ENCODE measurements around the gene VSNL1. TPM values are rescaled to one million over a fixed set of nuclear protein-coding genes. Genes with fewer than 3 reads are reported as not detected.
A peak's percentile ranks its signal among the peaks of the same experiment; 100 is the strongest.

VSNL1 gene
- total RNA-seq, 1 experiment from 2014 or later = not detected

DNA sequence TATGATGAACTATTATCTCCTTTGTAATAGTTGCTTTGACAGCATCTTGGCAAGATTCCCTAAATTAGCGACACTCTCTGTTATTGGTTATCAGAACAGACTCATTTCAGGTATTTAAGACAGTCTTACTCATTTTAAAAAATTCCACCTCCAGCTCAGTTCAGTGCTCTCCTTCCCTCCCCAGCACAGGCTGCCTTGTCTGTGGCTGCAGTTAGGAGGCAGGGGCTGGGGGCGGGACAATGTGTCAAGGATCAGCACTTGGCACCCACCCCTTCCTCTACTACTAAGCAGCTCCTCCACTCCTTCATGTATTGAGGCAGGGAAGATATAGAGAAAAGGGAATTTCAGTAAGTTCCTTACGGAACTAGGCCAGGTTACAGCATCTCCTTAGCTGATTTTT, 85.0 kb downstream of the VSNL1 start:
- no peak for DNase-seq
- no peaks in the 10 kb centered on the region for H3K9me3 ChIP-seq (replicated peaks)
- no peak overlapping the region for H3K27ac ChIP-seq
- no peaks in the 10 kb centered on the region for H3K27me3 ChIP-seq
- no peaks in the 10 kb centered on the region for H3K36me3 ChIP-seq
- H3K4me1 ChIP-seq = no peaks in the 10 kb centered on the region
- no peak overlapping the region for H3K4me3 ChIP-seq

DNA sequence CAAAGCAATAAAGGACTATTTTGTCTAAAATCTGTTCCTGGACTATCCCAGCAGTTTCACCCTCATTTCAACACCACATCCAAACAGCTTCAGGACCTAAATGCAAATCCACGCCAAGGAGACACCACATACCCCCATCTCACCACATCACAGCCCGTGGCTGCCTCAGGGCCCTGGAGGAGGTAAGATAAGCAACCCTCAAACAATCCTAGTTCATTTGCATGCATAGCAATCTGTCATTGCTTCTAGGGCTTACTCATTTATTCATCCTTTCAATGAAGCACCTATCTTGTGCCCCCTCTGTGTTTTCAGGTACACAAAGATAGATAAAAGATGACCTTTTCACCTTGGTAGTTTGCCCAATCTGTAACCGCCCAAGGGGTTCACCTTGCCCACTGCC, 86.5 kb downstream of the VSNL1 start:
- Histone ChIP-seq H3K4me3 (no peak overlapping the region), H3K9me3 (replicated peaks) (no peaks in the 10 kb centered on the region), H3K27me3 (no peaks in the 10 kb centered on the region), H3K4me1 (no peaks in the 10 kb centered on the region), H3K27ac (no peak overlapping the region), H3K36me3 (no peaks in the 10 kb centered on the region)
- no peak for DNase-seq

DNA sequence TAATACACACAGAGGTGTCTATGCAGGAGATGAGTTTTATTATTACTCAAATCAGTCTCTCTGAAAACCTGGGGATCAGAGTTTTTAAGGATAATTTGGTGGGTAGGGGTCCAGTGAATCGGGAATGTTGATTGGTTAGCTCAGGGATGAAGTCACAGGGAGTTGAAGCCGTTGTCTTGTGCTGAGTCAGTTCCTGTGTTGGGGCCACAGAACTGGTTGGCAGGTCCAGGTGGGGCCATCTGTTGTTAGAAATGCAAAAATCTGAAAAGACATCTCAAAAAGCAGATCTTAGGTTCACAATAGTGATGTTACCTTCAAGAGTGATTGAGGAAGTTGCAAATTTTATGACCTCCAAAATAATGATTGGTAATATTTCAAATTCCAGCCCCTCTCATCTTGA, 86.9 kb downstream of the VSNL1 start:
- no peak overlapping the region for H3K27ac ChIP-seq
- no peaks in the 10 kb centered on the region for H3K27me3 ChIP-seq

DNA sequence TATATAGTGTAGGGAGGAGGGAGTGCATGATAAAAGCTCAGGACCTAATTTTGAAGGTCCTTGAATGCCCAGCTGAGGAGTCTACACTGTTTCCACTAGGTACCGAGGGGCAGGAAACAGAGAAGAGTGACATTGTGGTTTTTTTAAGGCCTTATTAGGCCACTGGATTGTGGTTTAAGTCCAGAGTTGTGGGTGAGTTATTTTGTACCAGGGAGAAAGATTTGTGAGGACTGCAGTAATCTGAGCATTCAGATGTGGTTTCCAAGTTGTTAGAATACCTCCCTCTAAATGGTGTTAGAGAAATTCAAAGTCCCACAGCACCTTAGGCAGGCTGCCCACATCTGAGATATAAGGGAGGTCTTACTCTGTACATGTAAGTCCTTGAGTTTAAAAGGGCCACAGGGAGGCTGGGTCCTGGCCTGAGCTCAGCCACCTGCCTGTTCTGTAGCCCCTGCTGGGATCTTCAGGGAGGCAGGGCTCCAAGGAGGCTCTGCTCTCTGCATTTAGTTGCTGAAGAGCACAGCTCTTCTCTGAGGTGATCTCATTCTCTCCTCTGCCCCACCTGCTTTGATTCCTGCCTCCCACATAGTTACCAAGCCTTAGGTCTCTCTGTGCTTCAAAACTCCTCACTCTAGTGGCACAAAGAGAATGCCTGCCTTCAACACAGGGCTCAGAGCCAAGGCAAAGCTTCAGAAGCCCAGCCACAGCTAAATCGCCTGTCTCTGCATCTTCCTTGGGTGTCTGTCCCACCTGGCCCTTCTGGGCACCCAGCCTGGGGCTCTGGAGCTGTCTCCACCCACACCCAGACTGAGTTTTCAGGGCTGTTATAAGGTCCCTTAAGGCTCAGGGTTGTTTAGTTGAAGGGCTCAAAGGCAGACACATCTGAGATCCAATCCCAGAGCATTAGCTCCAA, 88.1 kb downstream of the VSNL1 start:
- Histone ChIP-seq H3K27me3 (no peaks in the 10 kb centered on the region), H3K9me3 (replicated peaks) (no peaks in the 10 kb centered on the region), H3K4me1 (no peaks in the 10 kb centered on the region), H3K4me3 (no peak overlapping the region), H3K36me3 (no peaks in the 10 kb centered on the region), H3K27ac (no peak overlapping the region)
- peak in 1 of 2 experiments; percentile 28 for DNase-seq

More for the DNA sequence above, 86.9 kb downstream of the VSNL1 start:
- Histone ChIP-seq H3K4me3 (no peak overlapping the region), H3K4me1 (no peaks in the 10 kb centered on the region), H3K36me3 (no peaks in the 10 kb centered on the region), H3K9me3 (replicated peaks) (no peaks in the 10 kb centered on the region)
- DNase-seq = no peak

DNA sequence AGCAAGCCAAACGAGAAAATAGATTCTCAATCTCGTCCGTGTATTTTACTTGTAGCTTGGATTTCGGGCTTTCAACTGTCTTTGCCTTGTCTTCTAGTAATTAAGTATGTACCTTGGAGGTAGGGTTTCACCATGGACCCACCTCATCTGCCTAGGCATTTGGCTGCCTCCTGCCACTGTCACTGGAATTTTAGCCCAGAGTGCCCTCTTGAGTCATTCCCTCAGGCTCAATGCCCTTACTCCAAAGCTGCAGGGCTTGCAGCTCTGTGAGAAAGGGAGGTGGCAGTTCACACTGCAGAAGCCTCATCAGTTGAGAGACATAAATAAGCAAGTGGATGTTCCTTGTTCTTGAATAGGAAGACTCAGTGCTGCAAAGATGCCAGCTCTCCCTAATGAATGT, 89.6 kb downstream of the VSNL1 start:
- no peaks in the 10 kb centered on the region for H3K36me3 ChIP-seq
- H3K27me3 ChIP-seq = no peaks in the 10 kb centered on the region
- H3K4me1 ChIP-seq = peaks cover 5% of the 10 kb centered on the region; the same call in 1 of the 2 replicates
- H3K4me3 ChIP-seq = no peak overlapping the region
- no peaks in the 10 kb centered on the region for H3K9me3 ChIP-seq (replicated peaks)
- H3K27ac ChIP-seq = no peak overlapping the region
- DNase-seq = no peak

DNA sequence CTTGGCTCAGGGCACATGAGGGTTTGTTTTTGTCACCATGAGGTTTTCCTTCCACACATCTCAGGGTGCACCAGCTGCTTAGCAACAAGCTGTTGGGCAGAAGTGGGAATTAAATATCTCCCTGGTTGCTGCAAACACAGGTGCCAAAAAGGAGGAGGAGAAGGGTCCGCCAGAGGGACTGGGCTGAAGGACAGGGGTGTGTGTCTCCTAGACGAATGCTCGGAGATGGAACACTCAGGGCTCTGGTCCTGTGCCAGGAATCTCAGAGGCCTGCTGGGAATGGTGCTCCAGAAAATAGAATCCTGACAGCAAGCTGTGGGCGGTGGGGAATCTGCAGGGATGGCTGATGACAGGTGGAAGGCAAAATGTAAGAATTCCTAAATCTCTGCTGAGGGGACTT, 94.5 kb downstream of the VSNL1 start:
- H3K4me1 ChIP-seq = peaks cover 12% of the 10 kb centered on the region; the same call in 1 of the 2 replicates
- no peak overlapping the region for H3K4me3 ChIP-seq
- no peaks in the 10 kb centered on the region for H3K27me3 ChIP-seq
- H3K36me3 ChIP-seq = no peaks in the 10 kb centered on the region
- H3K9me3 ChIP-seq (replicated peaks) = no peaks in the 10 kb centered on the region
- H3K27ac ChIP-seq = no peak overlapping the region
- DNase-seq = peak; percentile 76 to 90

DNA sequence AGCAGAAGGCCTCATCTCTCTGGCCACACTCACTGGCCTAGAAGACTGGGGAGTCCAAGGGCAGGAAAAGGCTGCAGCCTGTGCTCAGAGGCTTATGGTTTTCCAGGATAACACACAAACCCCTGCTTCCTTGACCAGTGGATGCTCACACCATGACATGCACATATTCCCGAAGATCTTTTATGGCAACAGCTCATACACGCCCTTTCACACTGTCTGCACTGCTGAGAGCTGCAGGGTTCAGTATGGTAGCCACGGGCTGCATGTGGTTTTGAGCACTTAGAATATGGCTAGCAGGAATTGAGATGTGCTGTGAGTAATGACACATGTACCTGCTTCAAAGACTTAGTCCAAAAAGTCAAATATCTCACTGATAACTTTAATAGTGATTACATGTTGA, 95.8 kb downstream of the VSNL1 start:
- Histone ChIP-seq H3K27ac (no peak overlapping the region), H3K4me3 (no peak overlapping the region), H3K9me3 (replicated peaks) (no peaks in the 10 kb centered on the region), H3K4me1 (peaks cover 12% of the 10 kb centered on the region; the same call in 1 of the 2 replicates), H3K36me3 (no peaks in the 10 kb centered on the region), H3K27me3 (no peaks in the 10 kb centered on the region)
- no peak for DNase-seq

DNA sequence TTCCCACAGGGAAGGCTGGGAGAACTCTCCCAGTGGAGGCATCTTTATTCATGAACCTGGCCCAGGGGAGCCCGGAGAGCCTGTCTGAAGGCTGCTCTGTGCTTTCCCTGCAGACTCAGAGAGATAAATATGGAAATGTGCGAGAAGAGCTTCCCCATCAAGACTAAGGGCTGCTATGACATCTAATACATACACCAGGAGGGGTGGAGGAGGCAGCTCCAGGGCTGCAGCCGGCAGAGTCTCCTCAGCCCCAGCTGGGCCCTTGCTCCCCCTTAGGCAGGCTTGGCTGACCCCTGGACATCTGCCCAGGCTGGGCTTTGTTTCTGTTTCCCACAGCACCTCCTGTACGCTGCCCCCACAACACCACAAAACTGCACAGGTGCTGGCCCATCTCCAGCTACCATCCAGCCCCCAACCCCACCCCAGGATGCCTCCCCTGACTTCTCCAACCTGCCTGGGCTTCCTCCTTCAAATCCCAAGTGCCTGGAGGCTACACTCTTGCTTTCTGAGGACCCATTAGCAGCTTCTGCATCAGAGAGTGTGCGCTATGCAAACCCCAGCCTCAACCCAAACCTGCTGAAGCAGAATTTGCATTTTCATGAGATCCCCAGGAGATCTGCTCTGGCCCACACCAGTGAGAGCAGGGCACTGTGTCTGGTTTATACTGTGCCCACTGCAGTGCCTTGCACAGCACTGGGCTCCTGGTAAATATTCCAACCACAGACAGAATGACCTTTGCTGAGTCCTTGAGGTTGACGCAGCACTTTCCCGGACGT, 96.8 kb downstream of the VSNL1 start:
- H3K4me1 ChIP-seq = peaks cover 12% of the 10 kb centered on the region; the same call in 1 of the 2 replicates
- no peaks in the 10 kb centered on the region for H3K9me3 ChIP-seq (replicated peaks)
- H3K27me3 ChIP-seq = no peaks in the 10 kb centered on the region
- no peaks in the 10 kb centered on the region for H3K36me3 ChIP-seq
- no peak overlapping the region for H3K4me3 ChIP-seq
- H3K27ac ChIP-seq = no peak overlapping the region
- peak; percentile 38 to 55 for DNase-seq

DNA sequence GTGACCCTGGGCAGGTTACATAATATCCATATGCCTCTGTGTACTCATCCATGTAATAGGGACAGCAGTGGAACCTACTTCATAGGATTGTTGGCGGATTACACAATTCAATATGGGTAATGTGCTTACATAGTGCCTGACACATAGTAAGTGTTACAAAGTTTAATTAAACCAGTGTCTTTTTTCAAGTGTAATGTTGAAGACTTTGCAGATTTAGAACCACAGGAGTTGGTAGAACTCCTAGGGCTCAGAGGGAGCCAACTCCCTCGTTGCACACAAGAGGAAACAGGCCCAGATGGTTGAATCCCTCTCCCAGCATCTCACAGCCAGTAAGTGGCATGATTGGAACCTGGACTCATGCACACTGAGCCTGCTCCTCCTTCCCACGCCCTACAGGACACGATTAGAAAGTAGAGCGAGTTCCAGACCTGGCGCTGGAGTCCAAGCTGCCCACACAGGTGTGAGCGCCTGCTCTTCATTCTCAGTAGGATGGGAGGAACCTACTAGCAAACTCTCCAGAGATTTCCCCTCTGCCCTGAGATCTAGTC, 97.8 kb downstream of the VSNL1 start:
- DNase-seq = no peak
- no peak overlapping the region for H3K27ac ChIP-seq
- H3K27me3 ChIP-seq = no peaks in the 10 kb centered on the region
- peaks cover 16% of the 10 kb centered on the region for H3K4me1 ChIP-seq
- no peaks in the 10 kb centered on the region for H3K9me3 ChIP-seq (replicated peaks)
- no peaks in the 10 kb centered on the region for H3K36me3 ChIP-seq
- no peak overlapping the region for H3K4me3 ChIP-seq

DNA sequence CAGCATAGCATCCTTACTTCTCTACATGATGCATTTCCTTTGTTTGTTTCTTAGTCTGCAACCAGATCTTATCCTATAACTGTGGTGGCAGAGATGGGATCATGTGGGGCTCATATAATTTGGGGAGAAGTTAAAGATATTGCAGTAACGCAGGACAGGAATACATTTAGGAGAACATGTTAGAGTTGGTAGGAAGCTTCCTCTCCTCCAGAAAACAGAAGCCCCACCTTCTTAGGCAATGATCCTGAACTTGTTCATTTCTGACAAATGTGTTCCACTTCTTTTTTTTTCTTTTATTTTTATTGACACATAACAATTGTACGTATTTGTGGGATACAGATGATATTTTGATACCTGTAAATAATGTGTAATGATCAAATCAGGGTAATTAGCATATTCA, 99.9 kb downstream of the VSNL1 start:
- no peak for DNase-seq

DNA sequence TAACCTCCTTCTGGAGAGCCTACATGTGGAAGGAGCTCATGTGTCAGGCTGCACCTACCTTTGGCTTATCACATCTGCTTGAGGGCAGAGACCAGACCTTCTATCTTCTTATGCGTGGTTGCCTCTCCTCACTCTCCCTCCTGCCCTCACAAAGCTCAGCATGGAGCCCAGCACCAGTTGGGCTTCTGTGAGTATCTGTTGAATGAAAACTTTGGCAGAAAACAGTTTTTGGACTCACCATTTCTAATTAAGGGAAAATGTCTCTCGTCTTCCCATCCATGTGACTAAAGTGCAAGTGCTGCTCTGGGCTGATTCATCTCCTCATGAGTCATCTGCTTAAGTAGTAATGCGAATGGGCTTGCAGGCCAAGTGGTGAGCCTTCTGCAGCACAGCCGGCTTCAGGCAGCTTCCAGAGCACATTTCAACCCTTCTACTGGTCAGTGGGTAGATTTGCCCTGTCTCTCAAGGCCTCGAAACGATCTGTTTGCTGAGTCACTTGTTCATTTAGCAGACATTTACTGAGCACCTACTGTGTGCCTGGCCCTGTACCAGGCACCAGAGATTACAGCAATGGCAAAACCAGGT, 102.6 kb downstream of the VSNL1 start:
- H3K4me1 ChIP-seq = peaks cover 6% of the 10 kb centered on the region
- H3K27ac ChIP-seq = no peak overlapping the region
- no peaks in the 10 kb centered on the region for H3K9me3 ChIP-seq (replicated peaks)
- H3K4me3 ChIP-seq = no peak overlapping the region
- H3K36me3 ChIP-seq = no peaks in the 10 kb centered on the region
- no peaks in the 10 kb centered on the region for H3K27me3 ChIP-seq
- DNase-seq = peak; percentile 31 to 45

More for the DNA sequence above, 99.9 kb downstream of the VSNL1 start:
- Histone ChIP-seq H3K4me3 (no peak overlapping the region), H3K9me3 (replicated peaks) (no peaks in the 10 kb centered on the region), H3K4me1 (peaks cover 10% of the 10 kb centered on the region), H3K27ac (no peak overlapping the region), H3K27me3 (no peaks in the 10 kb centered on the region), H3K36me3 (no peaks in the 10 kb centered on the region)

DNA sequence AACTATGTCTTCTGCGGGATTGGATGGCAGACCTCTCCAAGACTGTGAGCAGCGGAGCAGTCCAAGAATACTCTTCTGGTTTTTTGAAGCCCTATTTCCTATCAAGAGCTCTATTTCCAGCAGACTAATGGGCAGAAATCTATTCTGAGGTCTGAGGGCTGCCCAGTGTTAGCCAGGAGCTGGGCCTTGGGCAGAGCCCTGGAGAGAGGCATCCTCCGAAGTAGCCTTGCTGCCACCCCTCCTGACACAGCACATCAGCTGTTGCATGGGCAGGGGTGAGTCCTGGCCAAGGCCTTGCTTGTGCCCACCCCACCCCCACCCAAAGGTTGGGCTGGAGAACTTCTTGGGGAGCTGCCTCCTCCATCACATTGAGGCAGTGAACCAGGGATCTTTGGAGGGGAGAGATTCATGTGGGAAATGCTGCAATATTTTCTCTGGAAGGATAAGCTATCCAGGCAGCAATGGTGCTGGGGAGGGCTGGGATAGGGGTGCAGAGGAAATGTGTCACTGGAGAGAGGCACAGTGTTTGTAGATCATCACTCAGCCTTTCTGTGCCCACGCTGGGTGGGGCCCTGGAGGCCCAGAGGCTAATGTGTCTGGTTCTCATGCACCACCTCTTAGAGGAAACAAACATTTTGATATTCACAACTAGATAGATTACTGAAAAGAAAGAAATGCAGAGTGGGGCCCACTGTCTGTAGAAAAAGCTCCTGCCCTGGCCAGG, 104.7 kb downstream of the VSNL1 start:
- DNase-seq = no peak
- no peaks in the 10 kb centered on the region for H3K9me3 ChIP-seq (replicated peaks)
- H3K4me1 ChIP-seq = peaks cover 6% of the 10 kb centered on the region
- no peaks in the 10 kb centered on the region for H3K36me3 ChIP-seq
- H3K4me3 ChIP-seq = no peak overlapping the region
- H3K27ac ChIP-seq = no peak overlapping the region
- H3K27me3 ChIP-seq = no peaks in the 10 kb centered on the region

DNA sequence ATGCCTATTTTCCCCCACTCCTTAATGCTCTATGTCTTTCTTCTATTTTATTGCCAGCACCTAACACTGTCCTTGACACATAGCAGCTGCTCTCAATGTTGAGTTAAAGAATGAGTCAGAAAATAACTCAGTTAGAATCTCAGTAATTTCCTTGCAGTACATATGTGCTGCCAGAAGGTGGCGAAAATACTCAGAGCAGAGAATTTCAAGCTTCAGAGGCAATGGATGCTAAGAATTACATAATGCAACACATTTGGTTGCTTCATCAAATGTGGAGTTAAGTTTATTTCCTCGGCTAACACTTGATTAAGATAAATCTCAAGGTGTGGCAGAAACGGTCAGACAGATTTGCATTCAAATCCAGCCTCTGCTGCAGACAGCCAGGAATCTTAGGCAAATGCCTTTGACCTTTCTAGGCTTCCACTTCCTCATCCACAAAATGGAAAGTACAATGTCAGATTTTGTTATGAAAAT, 105.6 kb downstream of the VSNL1 start:
- no peaks in the 10 kb centered on the region for H3K27me3 ChIP-seq
- H3K27ac ChIP-seq = no peak overlapping the region
- H3K4me1 ChIP-seq = peaks cover 6% of the 10 kb centered on the region
- H3K4me3 ChIP-seq = no peak overlapping the region
- DNase-seq = peak; percentile 51 to 85
- H3K36me3 ChIP-seq = no peaks in the 10 kb centered on the region
- no peaks in the 10 kb centered on the region for H3K9me3 ChIP-seq (replicated peaks)
